SK-N-SH (cell line): ENCODE results near the gene CST6. TPM values are rescaled to one million over a fixed set of nuclear protein-coding genes. Genes with fewer than 3 reads are reported as not detected.
"Not testable (repeated sequence)": the region's sequence is repeated elsewhere in the genome, so short reads cannot be mapped to it uniquely, and the experiment has no call there.

Experiments
- CTCF ChIA-PET: fragments of 300-600, 350-600 bp; formaldehyde crosslinking; extraction: SDS; loops from one replicate; lab custom pipeline; 2021; lab: Yijun Ruan, JAX
- POLR2A ChIA-PET: fragments of 350-600 bp; sonication (Branson Sonifier 250); formaldehyde crosslinking; extraction: SDS; loops from one replicate; lab custom pipeline; 2020; ENCODE audit warnings: antibody characterized with exemption, inconsistent platforms; lab: Yijun Ruan, JAX
- DNase-seq: peaks from one replicate; pipeline ENCODE4 v3.0.0; 2012
- H2AFZ ChIP-seq: fragments of 200-600 bp; sonication (generic); 2 replicates; pipeline ENCODE4 v1.8.1; 2016; ENCODE audit warnings: antibody characterized with exemption, mild to moderate bottlenecking, low read depth
- H3F3A ChIP-seq: fragments of 200-600 bp; sonication (generic); replicated peaks from 2 replicates; pipeline ENCODE3; 2016; ENCODE audit warnings: antibody characterized with exemption, mild to moderate bottlenecking; ENCODE audit not compliant: insufficient read depth
- H3K27ac ChIP-seq, 2 experiments: fragments of 200-500 bp in 1 of 2; fragments of 200-600 bp in 1 of 2; sonication (Bioruptor generic) in 1 of 2; sonication (generic), shearing (Covaris generic) in 1 of 2; 2 replicates each; pipeline versions ENCODE4 v1.5.1 to v1.6.1; 2014 to 2016; ENCODE audit warnings: low read depth in 2 of 2, inconsistent platforms in 1 of 2, low read length in 1 of 2, mild to moderate bottlenecking in 1 of 2, mixed read lengths in 1 of 2
- H3K27me3 ChIP-seq: fragments of 200-600 bp; sonication (generic), shearing (Covaris generic); 2 replicates; pipeline ENCODE4 v1.6.1; 2016; ENCODE audit warnings: mixed run types; ENCODE audit not compliant: insufficient read depth
- H3K36me3 ChIP-seq, 2 experiments: fragments of 200-500 bp in 1 of 2; fragments of 200-600 bp in 1 of 2; sonication (Bioruptor generic) in 1 of 2; sonication (generic) in 1 of 2; replicated peaks in 1 of 2; 2 replicates each; pipeline versions ENCODE3 to v1.5.1; 2014 to 2016; ENCODE audit warnings: low read length in 1 of 2, mild to moderate bottlenecking in 1 of 2; ENCODE audit not compliant: insufficient read depth in 2 of 2, control insufficient read depth in 1 of 2
- H3K4me1 ChIP-seq, 2 experiments: fragments of 200-500 bp in 1 of 2; fragments of 200-600 bp in 1 of 2; sonication (Bioruptor generic) in 1 of 2; sonication (generic), shearing (Covaris generic) in 1 of 2; 2 replicates each; pipeline versions ENCODE4 v1.5.1 to v1.6.1; 2014 to 2016; ENCODE audit warnings: low read depth in 1 of 2, low read length in 1 of 2, mixed run types in 1 of 2; ENCODE audit not compliant: insufficient read depth in 2 of 2, control insufficient read depth in 1 of 2
- H3K4me2 ChIP-seq: fragments of 200-600 bp; sonication (generic), shearing (Covaris generic); 2 replicates; pipeline ENCODE4 v1.6.1; 2017; ENCODE audit warnings: mixed run types
- H3K4me3 ChIP-seq, 2 experiments: fragments of 200-500 bp in 1 of 2; fragments of 200-600 bp in 1 of 2; sonication (Bioruptor generic) in 1 of 2; sonication (generic), shearing (Covaris generic) in 1 of 2; 2 replicates each; pipeline versions ENCODE4 v1.5.1 to v1.8.1; 2014 to 2016; ENCODE audit warnings: low read depth in 2 of 2, inconsistent platforms in 1 of 2, low read length in 1 of 2, mild to moderate bottlenecking in 1 of 2, mixed read lengths in 1 of 2, moderate library complexity in 1 of 2
- H3K79me2 ChIP-seq: fragments of 200-600 bp; sonication (generic); 2 replicates; pipeline ENCODE4 v1.8.1; 2017; ENCODE audit warnings: mild to moderate bottlenecking; ENCODE audit not compliant: insufficient read depth
- H3K9ac ChIP-seq: fragments of 200-600 bp; sonication (generic); 2 replicates; pipeline ENCODE4 v1.6.1; 2017; ENCODE audit warnings: mixed run types
- H3K9me2 ChIP-seq: fragments of 200-600 bp; sonication (generic); 2 replicates; pipeline ENCODE4 v1.6.1; 2017; ENCODE audit warnings: mixed run types
- H3K9me3 ChIP-seq: fragments of 200-600 bp; sonication (generic); 2 replicates; pipeline ENCODE4 v1.6.1; 2017; ENCODE audit warnings: mixed run types, mild to moderate bottlenecking, moderate library complexity
- H4K20me1 ChIP-seq: fragments of 200-600 bp; sonication (generic); 2 replicates; pipeline ENCODE4 v1.6.1; 2017; ENCODE audit warnings: mild to moderate bottlenecking, mixed run types; ENCODE audit not compliant: insufficient read depth
- CHD2 ChIP-seq: fragments of 150-350 bp; IDR thresholded peaks from 2 replicates; pipeline ENCODE4 v1.6.1; 2018; ENCODE audit warnings: low read length; ENCODE audit not compliant: partially characterized antibody
- FOXJ3 ChIP-seq: sonication (generic); formaldehyde crosslinking; IDR thresholded peaks from 2 replicates; pipeline ENCODE4 v1.5.1; 2020; ENCODE audit warnings: mild to moderate bottlenecking, missing genetic modification reagents
- MXI1 ChIP-seq: IDR thresholded peaks from 2 replicates; pipeline ENCODE4 v1.6.1; 2012; ENCODE audit warnings: mild to moderate bottlenecking, low read depth, low read length, improper control_type of control experiment
- NRF1 ChIP-seq: IDR thresholded peaks from 2 replicates; pipeline ENCODE4 v1.6.1; 2012; ENCODE audit warnings: low read depth, mild to moderate bottlenecking, low read length
- RFX5 ChIP-seq: IDR thresholded peaks from 2 replicates; pipeline ENCODE4 v1.6.1; 2012; ENCODE audit warnings: mild to moderate bottlenecking, improper control_type of control experiment, low read length
- SIN3A ChIP-seq: IDR thresholded peaks from 2 replicates; pipeline ENCODE4 v1.6.1; 2012; ENCODE audit warnings: low read depth, mild to moderate bottlenecking, low read length, moderate library complexity, borderline replicate concordance
- SMC3 ChIP-seq: IDR thresholded peaks from 2 replicates; pipeline ENCODE4 v1.6.1; 2012; ENCODE audit warnings: low read depth, low read length, improper control_type of control experiment
- WGBS: methylation state at CpG from one replicate; pipeline ENCODE4 v1.1.6; 2017; ENCODE audit warnings: low lambda C conversion rate; 5-methylcytosine and 5-hydroxymethylcytosine counted together
- polyA plus RNA-seq, 3 experiments: library from polyadenylated mRNA; depleted of rRNA; stranded (reverse); fragments of >200 nt; gene quantifications; 2 replicates each; pipeline ENCODE4 v1.2.3, GENCODE V29; 2012
- TF ChIP-seq, protein P1 (sequence below): IDR thresholded peaks from 2 replicates; pipeline ENCODE4 v1.4.0; 2012; ENCODE audit warnings: low read depth, borderline replicate concordance
- TF ChIP-seq, protein P2 (sequence below): IDR thresholded peaks from 2 replicates; pipeline ENCODE4 v1.6.1; 2012; ENCODE audit warnings: mild to moderate bottlenecking, low read depth, low read length, moderate library complexity
- TF ChIP-seq, protein P3 (sequence below): fragments of 150-350 bp; IDR thresholded peaks from 2 replicates; pipeline ENCODE4 v1.6.1; 2016; ENCODE audit warnings: mild to moderate bottlenecking, low read depth, low read length

Gene CST6
- polyA plus RNA-seq, 1 of the 3 experiments (the other 2 are of a cell fraction), result 0.90 TPM

DNA sequence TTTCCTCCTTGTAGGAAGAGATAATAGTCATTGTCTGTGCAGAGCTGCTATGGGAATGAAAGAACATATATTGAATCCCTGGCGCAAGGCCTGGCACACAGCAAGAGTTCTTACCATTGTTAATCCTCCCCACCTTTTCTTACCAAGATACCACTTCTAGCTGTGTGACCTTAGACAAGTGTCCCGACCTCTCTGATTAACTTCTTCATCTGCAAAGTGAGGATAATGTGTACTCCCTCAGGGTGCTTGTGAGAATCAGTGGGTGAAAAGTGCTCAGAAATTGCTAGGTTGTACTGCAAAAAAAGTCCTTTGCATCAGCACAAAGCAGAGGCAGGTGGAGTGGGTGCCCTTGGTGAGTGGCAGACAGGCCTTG, 3.7 kb upstream of the CST6 start (continued):
- TF ChIP-seq, protein P1, sequence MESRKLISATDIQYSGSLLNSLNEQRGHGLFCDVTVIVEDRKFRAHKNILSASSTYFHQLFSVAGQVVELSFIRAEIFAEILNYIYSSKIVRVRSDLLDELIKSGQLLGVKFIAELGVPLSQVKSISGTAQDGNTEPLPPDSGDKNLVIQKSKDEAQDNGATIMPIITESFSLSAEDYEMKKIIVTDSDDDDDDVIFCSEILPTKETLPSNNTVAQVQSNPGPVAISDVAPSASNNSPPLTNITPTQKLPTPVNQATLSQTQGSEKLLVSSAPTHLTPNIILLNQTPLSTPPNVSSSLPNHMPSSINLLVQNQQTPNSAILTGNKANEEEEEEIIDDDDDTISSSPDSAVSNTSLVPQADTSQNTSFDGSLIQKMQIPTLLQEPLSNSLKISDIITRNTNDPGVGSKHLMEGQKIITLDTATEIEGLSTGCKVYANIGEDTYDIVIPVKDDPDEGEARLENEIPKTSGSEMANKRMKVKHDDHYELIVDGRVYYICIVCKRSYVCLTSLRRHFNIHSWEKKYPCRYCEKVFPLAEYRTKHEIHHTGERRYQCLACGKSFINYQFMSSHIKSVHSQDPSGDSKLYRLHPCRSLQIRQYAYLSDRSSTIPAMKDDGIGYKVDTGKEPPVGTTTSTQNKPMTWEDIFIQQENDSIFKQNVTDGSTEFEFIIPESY, result no peak
- TF ChIP-seq FOXJ3 (CRISPR knock-in tag), result no peak
- TF ChIP-seq, protein P2, sequence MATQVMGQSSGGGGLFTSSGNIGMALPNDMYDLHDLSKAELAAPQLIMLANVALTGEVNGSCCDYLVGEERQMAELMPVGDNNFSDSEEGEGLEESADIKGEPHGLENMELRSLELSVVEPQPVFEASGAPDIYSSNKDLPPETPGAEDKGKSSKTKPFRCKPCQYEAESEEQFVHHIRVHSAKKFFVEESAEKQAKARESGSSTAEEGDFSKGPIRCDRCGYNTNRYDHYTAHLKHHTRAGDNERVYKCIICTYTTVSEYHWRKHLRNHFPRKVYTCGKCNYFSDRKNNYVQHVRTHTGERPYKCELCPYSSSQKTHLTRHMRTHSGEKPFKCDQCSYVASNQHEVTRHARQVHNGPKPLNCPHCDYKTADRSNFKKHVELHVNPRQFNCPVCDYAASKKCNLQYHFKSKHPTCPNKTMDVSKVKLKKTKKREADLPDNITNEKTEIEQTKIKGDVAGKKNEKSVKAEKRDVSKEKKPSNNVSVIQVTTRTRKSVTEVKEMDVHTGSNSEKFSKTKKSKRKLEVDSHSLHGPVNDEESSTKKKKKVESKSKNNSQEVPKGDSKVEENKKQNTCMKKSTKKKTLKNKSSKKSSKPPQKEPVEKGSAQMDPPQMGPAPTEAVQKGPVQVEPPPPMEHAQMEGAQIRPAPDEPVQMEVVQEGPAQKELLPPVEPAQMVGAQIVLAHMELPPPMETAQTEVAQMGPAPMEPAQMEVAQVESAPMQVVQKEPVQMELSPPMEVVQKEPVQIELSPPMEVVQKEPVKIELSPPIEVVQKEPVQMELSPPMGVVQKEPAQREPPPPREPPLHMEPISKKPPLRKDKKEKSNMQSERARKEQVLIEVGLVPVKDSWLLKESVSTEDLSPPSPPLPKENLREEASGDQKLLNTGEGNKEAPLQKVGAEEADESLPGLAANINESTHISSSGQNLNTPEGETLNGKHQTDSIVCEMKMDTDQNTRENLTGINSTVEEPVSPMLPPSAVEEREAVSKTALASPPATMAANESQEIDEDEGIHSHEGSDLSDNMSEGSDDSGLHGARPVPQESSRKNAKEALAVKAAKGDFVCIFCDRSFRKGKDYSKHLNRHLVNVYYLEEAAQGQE, result no peak

DNA sequence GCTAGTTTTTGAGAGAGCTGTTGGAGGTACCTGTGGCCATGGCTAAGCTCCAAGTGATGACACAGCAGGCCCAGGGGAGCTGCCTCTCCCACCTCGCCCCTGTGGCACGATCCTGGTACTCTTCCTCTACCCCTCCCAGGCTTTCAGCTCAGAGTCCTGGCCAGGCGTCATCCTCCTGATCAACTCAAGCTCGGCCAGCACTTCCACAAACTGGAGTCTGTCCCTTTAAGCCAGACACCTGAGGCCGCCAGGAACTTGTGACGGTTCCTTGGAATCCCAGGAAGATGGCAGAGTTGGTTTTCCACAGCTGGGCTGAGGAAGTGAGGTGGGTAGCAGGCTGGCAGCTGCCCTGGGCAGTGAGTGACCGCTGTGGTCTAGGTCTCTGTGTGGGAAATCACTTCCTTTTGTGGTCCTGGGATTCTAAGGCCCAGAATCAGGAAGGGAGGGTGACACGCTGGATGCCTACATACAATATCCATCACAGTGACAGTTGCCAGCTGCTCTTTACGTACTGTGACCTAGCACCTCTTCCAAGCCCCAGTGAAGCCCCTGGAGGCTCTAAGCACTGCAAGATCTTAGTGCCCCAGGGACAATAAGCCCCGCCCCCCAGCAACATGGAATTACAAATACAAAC, 3.2 kb upstream of the CST6 start:
- Histone ChIP-seq H3K4me2 (no peak overlapping the region), H3K79me2 (peaks cover 19% of the 10 kb centered on the region), H3K27ac (peak overlapping the region in 1 of 2 experiments; percentile 13; a peak in 1 of 4 replicates), H3K4me1 (peaks cover 4 to 6% of the 10 kb centered on the region in 2 experiments; a peak in 2 of 4 replicates), H3K4me3 (no peak overlapping the region), H3F3A (peaks cover 44% of the 10 kb centered on the region), H3K36me3 (peaks cover 18% of the 10 kb centered on the region in 2 experiments), H3K9me2 (no peaks in the 10 kb centered on the region), H3K27me3 (no peaks in the 10 kb centered on the region), H3K9me3 (no peaks in the 10 kb centered on the region), H3K9ac (0 out of 2 replicates have a peak overlapping the region, but pooled peaks have one; percentile 6), H2AFZ (0 out of 2 replicates have a peak overlapping the region, but pooled peaks have one; percentile 31), H4K20me1 (no peaks in the 10 kb centered on the region)
- TF ChIP-seq NRF1, result no peak
- no peak for TF ChIP-seq SMC3
- no peak for TF ChIP-seq RFX5
- TF ChIP-seq CHD2, result no peak
- TF ChIP-seq MXI1, result no peak
- no peak for TF ChIP-seq SIN3A
- TF ChIP-seq, protein P3, sequence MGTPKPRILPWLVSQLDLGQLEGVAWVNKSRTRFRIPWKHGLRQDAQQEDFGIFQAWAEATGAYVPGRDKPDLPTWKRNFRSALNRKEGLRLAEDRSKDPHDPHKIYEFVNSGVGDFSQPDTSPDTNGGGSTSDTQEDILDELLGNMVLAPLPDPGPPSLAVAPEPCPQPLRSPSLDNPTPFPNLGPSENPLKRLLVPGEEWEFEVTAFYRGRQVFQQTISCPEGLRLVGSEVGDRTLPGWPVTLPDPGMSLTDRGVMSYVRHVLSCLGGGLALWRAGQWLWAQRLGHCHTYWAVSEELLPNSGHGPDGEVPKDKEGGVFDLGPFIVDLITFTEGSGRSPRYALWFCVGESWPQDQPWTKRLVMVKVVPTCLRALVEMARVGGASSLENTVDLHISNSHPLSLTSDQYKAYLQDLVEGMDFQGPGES, result no peak
- CTCF ChIA-PET, result interaction anchor here (0.6 to 2.3 kb wide), 4 partner anchors 14 to 44 kb away, joined by 3 to 23 read pairs (median 4); no protein-coding TSS in a partner anchor
- DNase-seq, result no peak
- POLR2A ChIA-PET, result interaction anchor here (0.8 to 1.6 kb wide), 2 partner anchors 37 to 50 kb away, joined by 4 to 6 read pairs; no protein-coding TSS in a partner anchor
- WGBS, result 53% methylated on average over 7 of the region's 10 CpGs

DNA sequence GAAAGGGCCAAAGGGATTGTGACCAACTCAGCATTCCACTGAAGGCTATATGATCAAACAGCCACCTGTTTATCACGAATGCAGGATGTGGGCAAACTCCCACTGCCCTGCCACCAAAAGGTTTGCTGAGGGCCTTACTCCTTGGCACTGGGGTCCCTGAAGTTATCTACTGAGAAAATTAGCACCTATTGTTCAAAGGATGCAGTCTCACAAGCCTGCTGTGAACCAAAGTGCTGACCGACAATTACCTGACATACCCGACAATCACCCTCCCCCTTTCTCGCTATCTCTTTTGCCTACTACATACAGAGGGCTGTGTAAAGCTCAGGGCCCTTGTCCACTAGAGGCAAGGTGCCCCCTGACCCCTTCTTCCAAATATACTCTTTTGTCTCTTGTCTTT, 1.8 kb upstream of the CST6 start:
- H3K9ac ChIP-seq, H3K4me3 ChIP-seq, H3K79me2 ChIP-seq, H3K36me3 ChIP-seq, DNase-seq, H4K20me1 ChIP-seq, H3K9me3 ChIP-seq, H3K9me2 ChIP-seq, H3K27me3 ChIP-seq, H2AFZ ChIP-seq, POLR2A ChIA-PET, H3K4me2 ChIP-seq, H3K27ac ChIP-seq: not testable (repeated sequence)
- CTCF ChIA-PET, result interaction anchor here (0.8 to 2.3 kb wide), 3 partner anchors 12 to 35 kb away, joined by 3 to 23 read pairs (median 5); no protein-coding TSS in a partner anchor
- 100% methylated on average over 4 of the region's 4 CpGs for WGBS
- Histone ChIP-seq H3K4me1 (peaks cover 4 to 11% of the 10 kb centered on the region in 2 experiments; a peak in 3 of 4 replicates), H3F3A (peaks cover 45% of the 10 kb centered on the region)
